GM18508 (cell line): ENCODE measurements around the gene ARHGAP27.
"Not testable (repeated sequence)": the region's sequence is repeated elsewhere in the genome, so short reads cannot be mapped to it uniquely, and the experiment has no call there.

Source experiments
- ATAC-seq: cut with Tn5 transposase; IDR thresholded peaks from one replicate; pipeline ENCODE4 v1.9.1; 2021; ENCODE audit warnings: moderate number of reproducible peaks; ENCODE audit not compliant: insufficient read depth, unreplicated experiment

ARHGAP27 gene

DNA sequence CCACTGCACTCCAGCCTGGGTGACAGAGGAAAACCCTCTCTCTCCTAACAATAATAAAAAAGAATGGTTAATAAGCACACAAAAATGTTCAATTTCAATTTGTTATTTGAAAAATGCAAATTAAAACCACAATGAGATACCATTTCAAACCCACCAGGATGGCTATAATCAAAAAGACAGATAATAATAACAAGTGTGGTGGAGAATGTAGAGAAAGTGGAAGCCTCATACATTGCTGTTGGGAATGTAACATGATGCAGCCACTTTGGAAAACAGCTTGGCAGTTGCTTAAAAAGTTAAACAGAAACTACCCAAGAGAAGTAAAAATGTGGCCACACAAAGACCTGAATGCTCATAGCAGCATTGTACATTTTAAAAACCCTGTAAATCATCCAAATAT, 64.0 kb downstream of the ARHGAP27 start:
- ATAC-seq, result no peak

DNA sequence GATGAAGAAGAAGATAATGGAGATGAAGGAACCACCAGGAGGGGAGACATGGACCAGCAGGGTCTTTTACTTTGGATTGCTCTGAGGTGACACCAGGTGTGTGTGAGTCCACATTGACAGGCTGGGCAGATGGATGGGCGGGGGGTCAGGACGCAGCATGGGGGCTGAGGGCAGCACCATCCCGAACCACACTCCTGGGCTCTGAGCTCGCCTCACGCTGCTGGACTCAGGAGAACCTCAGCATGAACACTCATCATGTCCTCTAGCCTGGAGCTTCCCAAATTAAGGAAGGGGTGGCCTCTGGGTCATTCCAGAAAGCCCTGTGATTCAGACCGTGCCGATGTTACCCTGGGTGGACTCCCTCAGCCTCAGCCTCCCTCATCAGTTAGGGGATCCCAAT, 65.5 kb downstream of the ARHGAP27 start:
- ATAC-seq, result no peak

GRCh38 chr17:45366691-45367090, 66.0 kb downstream of the ARHGAP27 start:
- no peak for ATAC-seq

- no peak for ATAC-seq
Measured at GRCh38 chr17:45366049-45366448, 66.6 kb downstream of the ARHGAP27 start.

DNA sequence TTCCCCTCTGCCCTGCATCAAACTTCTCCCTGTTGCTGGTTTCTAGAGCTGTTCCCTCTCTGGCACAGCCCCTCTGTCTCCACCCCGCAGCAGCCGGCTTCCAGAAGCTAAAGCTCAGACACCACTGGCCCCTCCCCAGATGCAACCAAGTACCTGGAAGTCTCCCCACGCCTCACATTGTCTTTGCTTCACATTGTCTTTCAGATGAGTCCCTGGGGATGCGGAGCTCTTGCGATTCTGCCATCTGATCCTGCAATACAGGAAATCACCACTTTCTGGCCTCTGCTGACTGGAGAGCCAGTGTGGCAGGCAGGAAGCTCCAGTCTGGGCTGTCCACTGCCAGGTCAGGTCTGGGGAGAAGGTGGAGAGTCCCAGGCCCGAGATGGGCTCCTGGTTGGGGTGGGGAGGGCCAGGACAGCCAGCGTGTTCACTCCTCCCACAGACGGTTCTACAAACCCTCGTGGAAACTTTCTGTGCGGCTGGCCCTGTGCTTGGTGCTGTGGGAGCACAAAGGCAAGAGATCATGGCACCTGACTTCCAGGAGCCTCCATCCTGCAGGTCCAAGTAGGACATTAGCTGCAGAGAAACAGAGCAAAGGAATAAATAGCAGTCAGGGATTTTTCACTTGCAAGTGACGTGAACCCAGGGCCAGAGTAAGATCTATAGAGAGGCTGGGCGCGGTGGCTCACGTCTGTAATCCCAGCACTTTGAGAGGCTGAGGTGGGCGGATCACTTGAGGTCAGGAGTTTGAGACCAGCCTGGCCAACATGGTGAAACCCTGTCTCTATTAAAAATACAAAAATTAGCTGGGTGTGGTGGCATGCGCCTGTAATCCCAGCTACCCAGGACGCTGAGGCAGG, 67.9 kb downstream of the ARHGAP27 start:
- no peak for ATAC-seq

GRCh38 chr17:45363498-45363897, 69.2 kb downstream of the ARHGAP27 start:
- ATAC-seq, result no peak

- ATAC-seq, result no peak
Measured at GRCh38 chr17:45361976-45362375, 70.7 kb downstream of the ARHGAP27 start.

GRCh38 chr17:45361451-45361850, 71.2 kb downstream of the ARHGAP27 start:
- no peak for ATAC-seq

DNA sequence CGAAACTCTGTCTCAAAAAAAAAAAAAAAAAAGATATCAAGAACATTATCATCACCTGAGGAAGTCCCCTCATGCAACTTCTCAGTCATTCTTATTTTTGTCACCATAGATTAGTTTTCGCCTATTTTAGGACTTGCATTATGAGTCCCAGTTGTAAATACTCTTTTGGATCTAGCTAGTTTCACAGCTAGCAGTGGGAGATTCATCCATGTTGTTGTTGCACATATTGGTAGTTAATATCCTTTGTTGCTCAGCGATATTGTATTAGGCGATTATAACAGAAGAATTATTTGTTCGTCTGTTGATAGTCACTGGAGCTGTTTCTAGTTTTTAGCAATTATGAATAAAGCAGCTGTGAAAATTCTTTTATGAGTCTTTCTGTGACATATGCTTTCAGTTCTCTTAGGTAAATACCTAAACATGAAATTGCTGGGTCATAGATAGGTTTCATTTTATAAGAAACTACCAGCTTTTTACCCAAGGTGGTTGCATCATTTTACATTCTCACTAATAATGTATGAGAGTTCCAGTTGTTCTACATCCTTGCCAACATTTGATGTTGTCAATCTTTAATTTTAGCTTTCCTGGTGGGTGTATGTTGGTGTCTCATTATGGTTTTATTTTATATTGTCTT, 75.2 kb downstream of the ARHGAP27 start:
- no peak for ATAC-seq

DNA sequence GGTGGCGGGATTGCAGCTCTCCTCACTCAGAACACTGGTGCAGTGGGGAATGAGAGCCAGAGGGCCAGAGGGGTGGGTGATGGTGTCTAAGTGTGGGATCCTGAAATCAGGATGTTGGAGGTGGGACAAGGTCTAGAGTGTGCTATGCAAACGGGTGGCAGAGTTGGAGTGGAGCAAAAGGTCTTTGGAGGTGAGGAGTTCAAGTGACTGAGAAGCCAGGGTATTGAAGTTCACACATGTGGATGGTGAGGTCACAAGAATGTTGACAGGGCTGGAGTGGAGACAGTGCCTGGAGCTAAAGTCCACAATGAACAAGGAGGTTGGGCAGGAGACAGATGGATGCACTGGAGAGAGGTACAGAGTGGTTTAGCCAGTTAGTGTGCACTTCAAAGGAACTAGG, 77.6 kb downstream of the ARHGAP27 start:
- ATAC-seq, result no peak

DNA sequence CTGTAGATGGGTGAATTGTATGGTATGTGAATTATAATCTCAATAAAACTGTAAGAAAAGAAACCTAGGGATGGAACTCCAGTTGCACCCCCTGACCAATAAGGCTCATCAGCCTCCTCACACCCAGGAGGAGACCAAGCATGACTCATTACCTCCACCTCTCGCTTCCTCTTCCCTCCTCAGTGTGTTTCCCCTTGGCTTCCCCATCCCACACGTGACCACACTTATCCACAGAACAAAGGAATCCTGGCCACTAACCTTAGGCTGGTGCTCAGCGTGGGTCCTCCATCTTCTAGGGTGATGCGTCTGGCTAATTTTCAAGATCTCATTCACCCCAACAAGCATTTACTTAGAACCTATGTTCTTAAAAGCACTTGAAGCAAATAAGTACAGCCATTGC, 79.6 kb downstream of the ARHGAP27 start:
- ATAC-seq, result no peak

- no peak for ATAC-seq
Measured at GRCh38 chr17:45351831-45352230, 80.8 kb downstream of the ARHGAP27 start.

DNA sequence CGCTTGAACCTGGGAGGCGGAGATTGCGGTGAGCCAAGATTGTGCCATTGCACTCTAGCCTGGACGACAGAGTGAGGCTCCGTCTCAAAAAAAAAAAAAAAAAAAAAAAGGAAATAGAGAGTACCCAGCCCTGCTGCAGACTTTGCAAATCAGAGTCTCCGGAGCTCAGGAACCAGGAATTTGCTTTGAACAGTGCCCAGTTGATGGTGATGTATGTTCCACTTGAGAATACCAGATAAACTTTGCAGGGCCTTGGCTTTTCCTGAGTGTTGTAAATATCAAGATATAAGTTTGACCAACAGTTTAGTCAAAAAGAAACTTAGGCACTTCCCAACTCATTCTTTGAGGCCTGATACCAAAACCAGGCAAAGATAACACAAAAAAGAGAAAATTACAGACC, 85.2 kb downstream of the ARHGAP27 start:
- ATAC-seq, result no peak

DNA sequence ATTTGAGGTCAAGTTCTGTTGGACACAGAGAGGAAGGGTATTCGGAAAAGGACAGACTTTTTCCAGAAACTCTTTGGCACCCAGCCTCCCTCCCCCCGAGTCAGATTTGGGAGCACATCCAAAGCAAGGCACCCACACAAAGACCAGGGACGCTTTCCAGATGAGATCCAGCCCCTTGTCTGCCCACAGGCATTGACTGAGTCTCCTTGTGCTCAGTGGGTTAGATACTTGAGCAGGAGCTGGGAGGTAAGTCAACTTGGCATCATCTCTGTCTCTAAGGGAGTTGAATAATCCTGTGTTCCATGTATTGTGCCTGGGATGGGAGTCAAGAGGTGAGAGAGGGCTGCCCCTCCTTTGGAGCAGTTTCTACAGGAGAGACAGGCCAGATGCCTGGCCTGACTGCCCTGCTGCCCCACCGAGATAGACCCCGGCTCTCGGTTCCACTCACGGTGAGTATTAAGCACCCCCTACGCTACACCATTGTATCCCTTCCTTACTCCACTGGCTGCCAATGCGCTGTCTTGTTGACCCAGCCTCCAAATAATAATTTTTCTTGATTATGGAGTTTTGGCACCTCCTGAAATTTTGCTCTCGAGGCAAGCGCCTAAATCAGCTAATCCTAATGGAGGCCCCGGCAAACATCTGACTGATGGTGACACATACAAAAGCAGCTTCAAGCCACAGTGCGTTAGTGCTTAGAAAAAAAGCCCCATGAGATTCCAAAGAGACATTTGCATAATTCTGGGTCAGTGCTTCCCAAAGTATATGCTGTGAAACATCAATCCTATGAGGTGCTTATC, 86.3 kb downstream of the ARHGAP27 start:
- no peak for ATAC-seq

GRCh38 chr17:45345554-45346215, 87.0 kb downstream of the ARHGAP27 start:
- no peak for ATAC-seq

DNA sequence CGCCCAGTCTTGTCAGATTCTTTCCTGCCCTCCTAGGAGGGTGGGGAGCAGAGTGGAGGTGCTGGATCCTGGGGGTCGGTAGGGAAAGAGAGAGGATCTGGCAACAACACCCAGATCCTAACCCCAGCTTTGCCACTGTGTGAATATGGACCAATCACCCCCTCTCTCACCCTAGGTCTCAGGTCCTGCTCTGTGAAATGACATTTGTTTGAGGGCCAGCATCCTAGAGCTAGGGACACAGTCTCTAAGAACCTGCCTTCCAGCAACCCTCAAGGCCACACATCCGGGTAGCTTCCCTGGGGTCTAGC, 87.5 kb downstream of the ARHGAP27 start:
- ATAC-seq, result no peak

DNA sequence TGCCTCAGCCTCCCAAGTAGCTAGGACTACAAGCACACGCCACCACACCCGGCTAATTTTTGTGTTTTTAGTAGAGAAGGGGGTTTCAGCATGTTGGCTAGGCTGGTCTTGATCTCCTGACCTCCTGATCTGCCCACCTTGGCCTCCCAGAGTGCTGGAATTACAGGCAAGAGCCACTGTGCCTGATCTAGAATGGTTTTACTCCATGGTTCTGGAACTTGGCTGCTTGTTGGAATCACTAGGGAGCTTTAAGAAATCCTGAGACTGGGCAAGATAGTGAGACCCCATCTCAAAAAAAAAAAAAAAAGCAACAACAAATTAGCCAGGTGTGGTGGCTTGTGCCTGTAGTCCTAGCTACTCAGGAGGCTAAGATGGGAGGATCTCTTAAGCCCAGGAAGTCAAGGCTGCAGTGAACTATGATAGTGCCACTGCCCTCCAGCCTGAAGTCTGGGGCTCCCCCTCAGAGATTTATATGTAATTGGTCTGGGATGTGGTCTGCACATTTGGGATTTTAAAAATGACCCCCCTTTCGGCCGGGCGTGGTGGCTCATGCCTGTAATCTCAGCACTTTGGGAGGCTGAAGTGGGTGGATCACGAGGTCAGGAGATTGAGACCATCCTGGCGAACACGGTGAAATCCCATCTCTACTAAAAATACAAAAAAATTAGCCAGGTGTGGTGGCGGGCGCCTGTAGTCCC, 88.6 kb downstream of the ARHGAP27 start:
- not testable (repeated sequence) for ATAC-seq
